ENCODE results near the gene CNIH3.

The CNIH3 gene

DNA sequence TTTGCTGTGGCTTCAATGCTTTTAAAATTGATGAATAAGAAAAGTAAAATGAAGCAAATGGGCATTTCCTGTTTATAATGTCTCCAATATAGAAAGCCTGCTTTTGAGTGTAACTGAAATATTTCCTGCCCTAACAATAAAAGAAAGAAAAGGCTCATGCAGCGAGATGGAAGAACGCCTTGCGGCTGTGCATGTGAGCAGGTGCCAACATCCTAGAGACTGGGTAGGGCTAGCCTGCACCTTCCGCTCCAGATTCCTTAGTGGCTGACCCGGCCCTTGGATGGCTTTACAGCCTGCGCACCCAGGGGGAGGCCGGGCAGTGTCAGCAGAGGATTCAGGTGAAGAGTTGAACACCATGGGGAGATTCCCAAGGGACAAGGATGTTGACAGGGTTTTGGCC is 21.8 kb downstream of the CNIH3 start:
- TF ChIP-seq, protein P1, sequence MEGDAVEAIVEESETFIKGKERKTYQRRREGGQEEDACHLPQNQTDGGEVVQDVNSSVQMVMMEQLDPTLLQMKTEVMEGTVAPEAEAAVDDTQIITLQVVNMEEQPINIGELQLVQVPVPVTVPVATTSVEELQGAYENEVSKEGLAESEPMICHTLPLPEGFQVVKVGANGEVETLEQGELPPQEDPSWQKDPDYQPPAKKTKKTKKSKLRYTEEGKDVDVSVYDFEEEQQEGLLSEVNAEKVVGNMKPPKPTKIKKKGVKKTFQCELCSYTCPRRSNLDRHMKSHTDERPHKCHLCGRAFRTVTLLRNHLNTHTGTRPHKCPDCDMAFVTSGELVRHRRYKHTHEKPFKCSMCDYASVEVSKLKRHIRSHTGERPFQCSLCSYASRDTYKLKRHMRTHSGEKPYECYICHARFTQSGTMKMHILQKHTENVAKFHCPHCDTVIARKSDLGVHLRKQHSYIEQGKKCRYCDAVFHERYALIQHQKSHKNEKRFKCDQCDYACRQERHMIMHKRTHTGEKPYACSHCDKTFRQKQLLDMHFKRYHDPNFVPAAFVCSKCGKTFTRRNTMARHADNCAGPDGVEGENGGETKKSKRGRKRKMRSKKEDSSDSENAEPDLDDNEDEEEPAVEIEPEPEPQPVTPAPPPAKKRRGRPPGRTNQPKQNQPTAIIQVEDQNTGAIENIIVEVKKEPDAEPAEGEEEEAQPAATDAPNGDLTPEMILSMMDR (IDR thresholded peaks at IDR 0.05), result no peak

DNA sequence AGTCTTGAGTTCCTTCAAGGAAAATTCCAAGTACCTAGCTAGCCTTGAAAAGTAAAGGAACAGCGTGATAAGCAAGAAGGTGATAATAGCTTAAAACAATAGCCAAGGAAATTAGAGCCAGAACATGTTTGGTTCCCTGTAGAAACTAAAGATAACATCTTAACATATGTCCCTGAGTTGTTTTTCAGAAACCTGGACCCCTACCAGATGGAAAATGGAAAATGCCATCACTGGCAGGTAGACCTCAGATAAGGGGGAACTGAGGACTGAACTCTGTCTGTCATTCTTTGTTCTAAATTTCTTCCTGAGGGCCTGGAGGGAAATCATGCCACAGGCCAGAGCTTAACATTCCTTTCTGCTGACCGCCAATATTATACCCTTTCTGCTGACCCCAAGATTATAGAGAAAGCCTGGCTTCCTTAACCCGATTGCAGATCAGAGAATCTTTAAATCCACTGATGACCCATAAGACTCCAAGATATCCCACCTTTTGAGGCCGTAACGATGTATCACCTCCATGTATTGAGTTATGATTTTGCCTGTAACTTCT is 23.4 kb downstream of the CNIH3 start:
- TF ChIP-seq, protein P1 (IDR thresholded peaks at IDR 0.05), result no peak

DNA sequence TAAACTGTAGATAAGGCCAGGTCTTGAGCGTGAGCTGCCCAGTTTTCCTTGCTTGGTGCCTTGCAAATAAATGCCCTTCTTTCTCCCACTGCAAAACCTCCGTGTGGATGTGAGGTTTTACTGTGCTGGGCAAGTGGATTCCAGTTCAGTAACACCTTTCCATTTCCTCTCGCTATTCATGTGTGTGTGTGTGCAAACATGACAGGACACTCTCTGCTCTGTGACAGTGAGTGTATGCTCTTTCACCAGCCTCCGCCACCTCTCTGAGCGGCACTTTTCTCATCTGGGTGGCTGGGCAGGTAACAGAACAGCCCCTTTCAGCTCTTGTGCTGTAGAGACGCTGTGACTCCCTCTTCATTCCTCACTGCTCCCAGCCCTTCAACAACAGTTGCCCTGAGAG is 23.9 kb downstream of the CNIH3 start:
- TF ChIP-seq, protein P1 (IDR thresholded peaks at IDR 0.05), result no peak

DNA sequence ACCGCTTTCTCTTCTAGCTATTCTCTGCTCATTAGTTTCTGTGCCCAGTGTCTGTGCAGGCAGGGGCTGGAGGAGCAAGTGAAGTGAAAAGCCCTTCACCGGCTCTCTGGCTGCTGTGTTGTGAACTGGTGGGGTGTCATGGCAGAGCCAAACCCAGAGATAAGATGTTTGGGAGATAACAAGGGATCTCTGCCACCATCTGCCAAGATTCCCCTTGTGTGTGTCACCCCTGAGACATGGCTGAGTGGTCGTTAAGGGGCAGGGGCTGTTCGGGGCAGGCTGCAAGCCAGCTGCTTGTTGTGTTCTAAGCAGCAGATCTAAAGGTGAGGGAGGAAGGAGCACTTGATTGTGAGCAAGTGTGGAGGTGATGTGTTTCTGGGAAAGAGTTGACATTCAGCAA is 24.5 kb downstream of the CNIH3 start:
- TF ChIP-seq, protein P1 (IDR thresholded peaks at IDR 0.05), result no peak

DNA sequence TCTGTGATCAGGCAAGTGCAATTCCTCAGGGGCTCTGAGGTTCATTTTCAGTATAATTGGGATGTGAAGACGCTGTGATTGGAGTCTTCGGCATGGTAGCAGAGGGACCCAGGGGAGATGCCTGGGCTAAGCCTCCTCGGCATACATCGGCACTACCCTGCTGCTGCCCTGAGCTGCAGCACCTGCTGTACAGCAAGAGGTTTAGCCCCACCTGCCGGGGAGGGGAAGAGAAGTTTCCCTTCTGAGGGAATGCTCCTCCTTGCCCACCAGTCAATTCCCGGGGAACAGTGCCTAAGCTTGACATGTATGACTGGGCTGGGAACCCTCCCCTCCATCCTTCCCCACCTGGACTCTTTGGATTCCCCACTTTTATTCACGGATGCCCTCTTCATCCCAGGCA is 24.9 kb downstream of the CNIH3 start:
- TF ChIP-seq, protein P1 (IDR thresholded peaks at IDR 0.05), result peak; percentile 47; the same call in 1 of the 2 replicates

DNA sequence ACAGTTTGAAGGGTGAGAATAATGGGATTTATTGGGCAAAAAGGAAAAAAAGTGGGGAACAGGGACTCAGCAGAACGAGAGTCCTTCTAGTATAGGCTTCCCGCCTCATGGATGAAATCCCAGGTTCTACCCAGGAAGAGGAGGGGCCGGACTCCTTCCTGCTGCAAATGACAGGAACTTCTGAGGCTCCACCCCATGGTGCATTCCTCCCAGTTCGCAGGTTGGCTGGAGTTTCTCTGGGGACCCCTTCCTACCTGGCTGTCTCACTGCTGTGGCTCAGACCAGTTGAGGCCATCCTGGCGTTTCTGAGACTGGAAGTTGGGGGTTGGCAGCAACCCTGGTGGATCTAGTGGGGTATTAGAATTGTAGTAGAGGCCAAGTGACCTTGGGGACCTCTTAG is 27.5 kb downstream of the CNIH3 start:
- TF ChIP-seq, protein P1 (IDR thresholded peaks at IDR 0.05), result no peak

DNA sequence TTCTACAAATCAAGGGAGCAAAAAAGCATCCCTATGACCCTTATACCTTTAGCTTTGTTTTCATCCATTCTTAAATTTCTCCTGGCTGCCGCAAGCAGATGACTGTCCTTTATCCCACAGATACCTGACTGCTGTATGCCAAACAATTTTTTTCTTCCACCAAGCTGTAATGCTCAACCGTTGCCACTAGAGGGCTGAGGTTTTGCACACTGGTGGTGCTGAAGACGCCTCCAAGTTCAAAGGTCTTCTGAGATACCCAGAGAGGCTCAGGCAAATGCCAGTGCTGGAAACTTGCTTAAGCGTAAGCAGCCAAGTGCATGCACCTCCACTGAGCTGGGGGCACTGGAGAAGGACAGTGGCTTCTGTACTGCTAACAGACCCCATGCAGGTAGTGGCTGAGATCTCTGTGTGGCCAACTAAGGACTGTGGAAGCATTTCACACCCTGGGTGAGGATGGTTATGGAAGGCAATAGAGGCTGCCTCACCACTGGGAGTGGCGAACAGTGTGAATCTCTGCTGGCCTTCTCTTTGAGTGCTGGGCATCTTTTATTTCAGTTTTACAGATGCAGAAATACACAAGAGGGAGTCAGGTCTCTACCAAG is 28.5 kb downstream of the CNIH3 start:
- TF ChIP-seq, protein P1 (IDR thresholded peaks at IDR 0.05), result peak; percentile 98

DNA sequence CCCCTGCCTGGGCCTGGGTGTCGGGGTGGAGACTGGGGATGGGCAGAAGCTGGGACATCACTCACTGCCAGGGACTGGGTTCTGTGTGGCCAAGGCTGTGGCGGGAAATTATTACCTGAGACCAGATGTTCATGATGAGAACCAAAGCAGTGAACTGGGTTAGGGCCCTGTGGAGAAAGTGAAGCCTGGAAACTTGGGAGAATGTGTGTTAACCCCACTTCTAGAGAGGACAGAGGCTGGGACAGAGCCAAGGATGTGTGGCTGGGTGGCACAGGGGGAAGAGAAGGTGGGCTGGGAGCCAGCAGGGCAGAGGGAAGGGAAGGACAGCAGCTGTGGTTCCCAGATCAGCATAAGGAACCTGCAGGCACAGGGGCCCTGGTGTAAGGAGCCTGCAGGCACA is 31.3 kb downstream of the CNIH3 start:
- TF ChIP-seq, protein P1 (IDR thresholded peaks at IDR 0.05), result no peak
